Head of caudate nucleus (tissue), 42 donors: ENCODE data around the gene PGLYRP2.

Experiments used
- DNase-seq, 42 donors: peaks; one replicate each; pipeline versions ENCODE4 v3.0.0 to v3.0.0-alpha.2; 2020 to 2021; ENCODE audit warnings: mixed read lengths in 7 of 42
- intact Hi-C: fragments of 100-400 bp; cut with DNase I; formaldehyde crosslinking; loops from one replicate; pipeline ENCODE4 v1.15.0; 2022

PGLYRP2 gene

GRCh38 chr19:15421136-15421695, 58.1 kb downstream of the PGLYRP2 start:
- intact Hi-C loops = loop anchor here (10.0 kb wide), 2 partner anchors 134 to 156 kb away; no protein-coding TSS in a partner anchor
- DNase-seq = no peak

DNA sequence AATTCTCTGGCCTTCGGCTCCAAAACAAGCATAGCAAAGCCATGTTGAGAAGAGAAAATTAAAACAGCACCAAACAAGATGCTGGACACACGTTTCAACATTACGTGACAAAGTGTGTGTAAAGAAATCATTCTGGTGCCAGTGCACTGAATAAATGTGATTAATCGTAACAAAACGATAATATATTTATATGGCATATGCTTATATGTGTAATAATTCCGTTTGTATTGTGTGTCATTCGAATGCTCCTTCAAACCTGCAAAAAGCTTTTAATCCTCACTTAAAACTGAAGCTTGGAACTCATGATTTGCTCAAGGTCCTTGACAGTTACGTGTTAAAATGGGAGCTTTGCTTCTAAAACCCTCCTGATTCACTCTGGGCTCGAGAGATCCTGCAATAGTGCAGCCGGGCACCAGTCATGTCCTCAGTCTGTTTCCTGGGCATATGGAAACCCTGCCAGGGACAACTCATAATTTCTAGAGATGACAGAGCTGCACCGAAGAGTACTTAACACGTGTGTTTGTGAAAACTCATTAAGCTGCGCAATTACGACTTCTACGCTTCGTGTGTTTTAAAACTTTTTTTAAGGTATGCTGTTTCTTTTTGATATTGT, 59.8 kb downstream of the PGLYRP2 start:
- intact Hi-C loops = loop anchor here (5.0 to 10.0 kb wide), 3 partner anchors 42 to 155 kb away; partner anchors contain the start of gene AKAP8
- DNase-seq = no peak
